HG02798 (cell line): ENCODE measurements around the gene CHGA.

ENCODE experiments used
- ATAC-seq: cut with Tn5 transposase; IDR thresholded peaks from one replicate; pipeline ENCODE4 v1.9.1; 2021; ENCODE audit warnings: mild to moderate bottlenecking; ENCODE audit not compliant: unreplicated experiment, poor library complexity

CHGA gene

GRCh38 chr14:92902726-92903125, 20.2 kb upstream of the CHGA start:
- ATAC-seq = no peak

- ATAC-seq = no peak
Observed at GRCh38 chr14:92903359-92903758, 19.6 kb upstream of the CHGA start.

- ATAC-seq = no peak
Observed at GRCh38 chr14:92905667-92906066, 17.3 kb upstream of the CHGA start.

GRCh38 chr14:92906420-92906819, 16.5 kb upstream of the CHGA start:
- ATAC-seq = no peak

GRCh38 chr14:92906823-92907222, 16.1 kb upstream of the CHGA start:
- no peak for ATAC-seq

GRCh38 chr14:92907316-92907911, 15.5 kb upstream of the CHGA start:
- ATAC-seq = no peak

GRCh38 chr14:92914087-92914656, 8.8 kb upstream of the CHGA start:
- no peak for ATAC-seq

- ATAC-seq = no peak
Observed at GRCh38 chr14:92916201-92916600, 6.7 kb upstream of the CHGA start.

- no peak for ATAC-seq
Observed at GRCh38 chr14:92917041-92917940, 5.7 kb upstream of the CHGA start.

- no peak for ATAC-seq
Observed at GRCh38 chr14:92917956-92918355, 5.0 kb upstream of the CHGA start.

GRCh38 chr14:92920001-92920400, 2.9 kb upstream of the CHGA start:
- no peak for ATAC-seq

- ATAC-seq = no peak
Observed at GRCh38 chr14:92922155-92922735, 705 bp upstream of the CHGA start.

- ATAC-seq = no peak
Observed at GRCh38 chr14:92923744-92924103, 774 bp downstream of the CHGA start.

GRCh38 chr14:92924247-92924646, 1.3 kb downstream of the CHGA start:
- no peak for ATAC-seq

- no peak for ATAC-seq
Observed at GRCh38 chr14:92925446-92925845, 2.5 kb downstream of the CHGA start.

- ATAC-seq = no peak
Observed at GRCh38 chr14:92926180-92926845, 3.4 kb downstream of the CHGA start.

GRCh38 chr14:92926931-92927330, 4.0 kb downstream of the CHGA start:
- no peak for ATAC-seq

- ATAC-seq = no peak
Observed at GRCh38 chr14:92927349-92928257, 4.7 kb downstream of the CHGA start.

- ATAC-seq = no peak
Observed at GRCh38 chr14:92928258-92928629, 5.3 kb downstream of the CHGA start.
